Panc1 (cell line): ENCODE measurements around the gene UMOD. TPM values are rescaled to one million over a fixed set of nuclear protein-coding genes. Genes with fewer than 3 reads are reported as not detected.

ENCODE experiments used
- ATAC-seq: fragments of 200-7000 bp; cut with Tn5 transposase; 2 replicates; pipeline ENCODE4 v1.9.1; 2020; ENCODE audit warnings: mild to moderate bottlenecking, moderate library complexity
- BruUV-seq: library from RNA; stranded (reverse); fragments of 400-500 nt; replicated peaks from 2 replicates; lab custom pipeline; 2021; lab: Mats Ljungman, UMichigan
- CTCF ChIA-PET: fragments of 300-600 bp; sonication (Branson Sonifier 250); formaldehyde crosslinking; loops from one replicate; lab custom pipeline; 2022; ENCODE audit warnings: antibody characterized with exemption; lab: Charles Lee
- POLR2A ChIA-PET: fragments of 300-600 bp; sonication (Branson Sonifier 250); formaldehyde crosslinking; loops from one replicate; lab custom pipeline; 2022; ENCODE audit warnings: antibody characterized with exemption; lab: Charles Lee
- DNase-seq: peaks from one replicate; pipeline ENCODE4 v3.0.0-alpha.2; 2010; ENCODE audit warnings: low read depth, low spot score
- H3K27ac ChIP-seq: 2 replicates; pipeline ENCODE4 v1.5.1; 2011; ENCODE audit warnings: mild to moderate bottlenecking, low read length, inconsistent platforms
- H3K27me3 ChIP-seq: fragments of 200-500 bp; sonication (Bioruptor generic); 2 replicates; pipeline ENCODE4 v1.6.0; 2014; ENCODE audit warnings: low read length, inconsistent platforms; ENCODE audit not compliant: control insufficient read depth, insufficient read depth
- H3K36me3 ChIP-seq: fragments of 200-500 bp; sonication (Bioruptor generic); 2 replicates; pipeline ENCODE4 v1.5.1; 2014; ENCODE audit warnings: inconsistent platforms, mild to moderate bottlenecking, low read length, moderate library complexity; ENCODE audit not compliant: control insufficient read depth, insufficient read depth
- H3K4me1 ChIP-seq: 2 replicates; pipeline ENCODE4 v1.5.1; 2011; ENCODE audit warnings: inconsistent platforms, mild to moderate bottlenecking, low read length, moderate library complexity; ENCODE audit not compliant: control insufficient read depth, insufficient read depth
- H3K4me3 ChIP-seq, 2 experiments: 2 replicates each; pipeline ENCODE4 v1.5.1; 2011 to 2012; ENCODE audit warnings: low read depth in 2 of 2, low read length in 2 of 2, mild to moderate bottlenecking in 2 of 2, inconsistent platforms in 1 of 2, moderate library complexity in 1 of 2
- H3K9me3 ChIP-seq: fragments of 200-500 bp; sonication (Bioruptor generic); 2 replicates; pipeline ENCODE4 v1.5.1; 2014; ENCODE audit warnings: low read depth, mild to moderate bottlenecking, inconsistent platforms, low read length, moderate library complexity; ENCODE audit not compliant: control insufficient read depth, insufficient read depth
- CTCF ChIP-seq: fragments of 450-650 bp; IDR thresholded peaks from 2 replicates; pipeline ENCODE4 v1.5.1; 2017; ENCODE audit warnings: mild to moderate bottlenecking
- POLR2AphosphoS5 ChIP-seq: IDR thresholded peaks from 2 replicates; pipeline ENCODE4 v1.6.1; 2012; ENCODE audit warnings: mild to moderate bottlenecking, low read depth, low read length, moderate library complexity
- REST ChIP-seq, 2 experiments: IDR thresholded peaks; 2 replicates each; pipeline ENCODE4 v1.6.1; 2011 to 2012; ENCODE audit warnings: low read depth in 2 of 2, control low read depth in 1 of 2, low read length in 1 of 2, mild to moderate bottlenecking in 1 of 2, moderate library complexity in 1 of 2; ENCODE audit not compliant: insufficient read depth in 1 of 2
- SIN3A ChIP-seq: IDR thresholded peaks from 2 replicates; pipeline ENCODE4 v1.6.1; 2012; ENCODE audit warnings: low read depth, mild to moderate bottlenecking, low read length, moderate library complexity, borderline replicate concordance; ENCODE audit not compliant: insufficient read depth
- TCF7L2 ChIP-seq: IDR thresholded peaks from 2 replicates; pipeline ENCODE4 v1.6.1; 2011; ENCODE audit warnings: mild to moderate bottlenecking, low read depth, low read length, inconsistent platforms
- in situ Hi-C: cut with HindIII; loops from 2 replicates; pipeline ENCODE4 v1.10.0; 2016; ENCODE audit warnings: low sequenced_read_pairs, low pct_unique_long_range_greater_than_20kb
- intact Hi-C: fragments of 100-400 bp; cut with micrococcal nuclease; formaldehyde crosslinking; loops from one replicate; pipeline ENCODE4 v1.10.0; 2022; ENCODE audit not compliant: unreplicated experiment
- total RNA-seq: library from RNA; stranded (reverse); gene quantifications from one replicate; pipeline ENCODE4 v1.2.1, GENCODE V29; 2021; ENCODE audit not compliant: unreplicated experiment

Gene UMOD
- total RNA-seq, 1 experiment from 2014 or later = not detected

GRCh38 chr16:20393801-20394577 lies 41.5 kb upstream of the UMOD start:
- CTCF ChIA-PET = interaction anchor here (0.7 to 1.5 kb wide), 4 partner anchors 8 to 487 kb away, joined by 3 to 5 read pairs (median 3); no protein-coding TSS in a partner anchor
- no TSS peak for BruUV-seq

GRCh38 chr16:20391045-20391444 lies 38.5 kb upstream of the UMOD start:
- Histone ChIP-seq H3K9me3 (no peaks in the 10 kb centered on the region), H3K27me3 (peaks cover 5% of the 10 kb centered on the region), H3K27ac (no peak overlapping the region), H3K36me3 (no peaks in the 10 kb centered on the region), H3K4me1 (no peaks in the 10 kb centered on the region), H3K4me3 (no peak overlapping the region)
- TF ChIP-seq POLR2AphosphoS5 (no peak), CTCF (no peak)
- CTCF ChIA-PET = no interaction called here
- intact Hi-C loops (no loop called here), in situ Hi-C loops (no loop called here)
- ATAC-seq = no peak
- no TSS peak for BruUV-seq
- no peak for DNase-seq
- POLR2A ChIA-PET = no interaction called here

More at GRCh38 chr16:20393801-20394577, 41.5 kb upstream of the UMOD start:
- no peak for TF ChIP-seq POLR2AphosphoS5
- peaks cover 5% of the 10 kb centered on the region for H3K27me3 ChIP-seq
- DNase-seq (no peak), ATAC-seq (no peak)
- no peak overlapping the region for H3K27ac ChIP-seq
- no peaks in the 10 kb centered on the region for H3K4me1 ChIP-seq
- H3K36me3 ChIP-seq = no peaks in the 10 kb centered on the region
- no peaks in the 10 kb centered on the region for H3K9me3 ChIP-seq
- no peak overlapping the region for H3K4me3 ChIP-seq
- intact Hi-C loops (no loop called here), in situ Hi-C loops (no loop called here)
- POLR2A ChIA-PET = no interaction called here

- Histone ChIP-seq H3K4me1 (no peaks in the 10 kb centered on the region), H3K27ac (no peak overlapping the region), H3K4me3 (no peak overlapping the region), H3K36me3 (no peaks in the 10 kb centered on the region), H3K27me3 (peaks cover 5% of the 10 kb centered on the region; the same call in 1 of the 2 replicates), H3K9me3 (no peaks in the 10 kb centered on the region)
- in situ Hi-C loops = no loop called here
- CTCF ChIA-PET = interaction anchor here (0.6 kb wide), 1 partner anchor 913 kb away, joined by 4 read pairs; no protein-coding TSS in a partner anchor
- BruUV-seq = no TSS peak
- TF ChIP-seq TCF7L2 = no peak
- no peak for TF ChIP-seq SIN3A
- no peak for TF ChIP-seq REST (IDR thresholded peaks at IDR 0.05; ENCODE audit: insufficient read depth in 1 of 2, low read depth in 2 of 2, low read length in 1 of 2)
- no peak for TF ChIP-seq CTCF
- no peak for TF ChIP-seq POLR2AphosphoS5
- DNase-seq = no peak
- POLR2A ChIA-PET = no interaction called here
- no peak for ATAC-seq
- intact Hi-C loops = loop anchor here (5.0 kb wide), 1 partner anchor 82 kb away; no protein-coding TSS in a partner anchor
These were observed 36.3 kb upstream of the UMOD start for GRCh38 chr16:20388854-20389253.
